HepG2 (cell line): Measurements from ENCODE around the gene MAPRE3. TPM values are rescaled to one million over a fixed set of nuclear protein-coding genes. Genes with fewer than 3 reads are reported as not detected.

Experiments used
- ARNT ChIP-seq: fragments of 450-650 bp; IDR thresholded peaks from 2 replicates; pipeline ENCODE4 v1.6.1; 2017
- CBX5 ChIP-seq: sonication (generic); formaldehyde crosslinking; IDR thresholded peaks from 2 replicates; pipeline ENCODE4 v1.4.0; 2020; ENCODE audit warnings: missing genetic modification reagents, borderline replicate concordance
- HES4 ChIP-seq: sonication (generic); formaldehyde crosslinking; IDR thresholded peaks from 2 replicates; pipeline ENCODE4 v1.9.0; 2021; ENCODE audit warnings: mild to moderate bottlenecking, missing genetic modification reagents, borderline replicate concordance
- HHEX ChIP-seq: IDR thresholded peaks from 2 replicates; pipeline ENCODE4 v1.6.1; 2016; ENCODE audit warnings: control low read depth
- MIER3 ChIP-seq: IDR thresholded peaks from 2 replicates; pipeline ENCODE4 v1.6.1; 2016; ENCODE audit warnings: missing compliant biosample characterization, borderline replicate concordance
- NAIF1 ChIP-seq: sonication (generic); formaldehyde crosslinking; IDR thresholded peaks from 2 replicates; pipeline ENCODE4 v1.5.0; 2020; ENCODE audit warnings: mild to moderate bottlenecking, missing genetic modification reagents, borderline replicate concordance
- NFIB ChIP-seq: sonication (generic); formaldehyde crosslinking; IDR thresholded peaks from 2 replicates; pipeline ENCODE4 v1.9.0; 2021; ENCODE audit warnings: missing genetic modification reagents, mild to moderate bottlenecking, borderline replicate concordance
- PHF21A ChIP-seq: sonication (generic); formaldehyde crosslinking; IDR thresholded peaks from 2 replicates; pipeline ENCODE4 v1.5.0; 2020; ENCODE audit warnings: mild to moderate bottlenecking, missing genetic modification reagents
- RAD21 ChIP-seq: fragments of 450-650 bp; formaldehyde crosslinking; IDR thresholded peaks from 2 replicates; pipeline ENCODE4 v1.5.0; 2020; ENCODE audit warnings: mild to moderate bottlenecking
- RORA ChIP-seq: sonication (generic); formaldehyde crosslinking; IDR thresholded peaks from 2 replicates; pipeline ENCODE4 v1.5.0; 2020; ENCODE audit warnings: mild to moderate bottlenecking, missing genetic modification reagents, moderate library complexity
- TCF12 ChIP-seq, 2 experiments: fragments of 450-650 bp in 1 of 2; sonication (generic) in 1 of 2; formaldehyde crosslinking in 1 of 2; IDR thresholded peaks; 2 replicates each; pipeline versions ENCODE4 v1.6.1 to v1.8.0; 2017 to 2022; ENCODE audit warnings: antibody characterized with exemption in 1 of 2, mild to moderate bottlenecking in 1 of 2, missing genetic modification reagents in 1 of 2, moderate library complexity in 1 of 2
- THRA ChIP-seq: sonication (generic); formaldehyde crosslinking; IDR thresholded peaks from 2 replicates; pipeline ENCODE4 v1.4.0; 2020; ENCODE audit warnings: missing genetic modification reagents, borderline replicate concordance
- ZNF256 ChIP-seq: sonication (generic); formaldehyde crosslinking; conservative IDR thresholded peaks from 2 replicates; pipeline ENCODE4 v1.4.0; 2020; ENCODE audit warnings: missing genetic modification reagents
- ZNF367 ChIP-seq: sonication (generic); formaldehyde crosslinking; IDR thresholded peaks from 2 replicates; pipeline ENCODE4 v1.4.0; 2020; ENCODE audit warnings: missing genetic modification reagents, borderline replicate concordance
- ZNF580 ChIP-seq: IDR thresholded peaks from 2 replicates; pipeline ENCODE4 v1.6.1; 2016; ENCODE audit warnings: low read depth, borderline replicate concordance
- ZNF619 ChIP-seq: sonication (generic); formaldehyde crosslinking; IDR thresholded peaks from 2 replicates; pipeline ENCODE4 v1.4.0; 2020; ENCODE audit warnings: mild to moderate bottlenecking, missing genetic modification reagents
- ZNF713 ChIP-seq: sonication (generic); formaldehyde crosslinking; IDR thresholded peaks from 2 replicates; pipeline ENCODE4 v1.4.0; 2020; ENCODE audit warnings: mild to moderate bottlenecking, missing genetic modification reagents
- ZNF747 ChIP-seq: sonication (generic); formaldehyde crosslinking; IDR thresholded peaks from 2 replicates; pipeline ENCODE4 v1.8.1; 2023; ENCODE audit warnings: missing genetic modification reagents, mild to moderate bottlenecking, borderline replicate concordance
- ZSCAN29 ChIP-seq: sonication (generic); formaldehyde crosslinking; conservative IDR thresholded peaks from 2 replicates; pipeline ENCODE4 v1.4.0; 2020; ENCODE audit warnings: mild to moderate bottlenecking, missing genetic modification reagents
- polyA plus RNA-seq, 8 experiments: library from polyadenylated mRNA; depleted of rRNA in 3 of 8; stranded (reverse) in 7 of 8; unstranded in 1 of 8; fragments of >200 nt; fragmentation: Illumina TruSeq in 4 of 8; extraction: Trizol in 4 of 8; gene quantifications; 2 replicates each; pipeline versions ENCODE4 v1.2.1 to v1.2.3, GENCODE V29; 2011 to 2016; ENCODE audit warnings: low read depth in 4 of 8, missing spikeins in 1 of 8, mixed read lengths in 1 of 8; ENCODE audit not compliant: insufficient read depth in 1 of 8
- total RNA-seq, 5 experiments: library from RNA; depleted of rRNA; stranded (reverse); fragments of >200 nt; fragmentation: Illumina TruSeq; extraction: Trizol; gene quantifications; 2 replicates each; pipeline ENCODE4 v1.2.3, GENCODE V29; 2016; ENCODE audit warnings: low read depth in 1 of 5
- TF ChIP-seq, protein P1 (sequence below): sonication (generic); formaldehyde crosslinking; IDR thresholded peaks from 2 replicates; pipeline ENCODE4 v1.5.0; 2020; ENCODE audit warnings: mild to moderate bottlenecking, missing genetic modification reagents
- TF ChIP-seq, protein P2 (sequence below): IDR thresholded peaks from 2 replicates; pipeline ENCODE4 v1.6.1; 2016; ENCODE audit warnings: mild to moderate bottlenecking
- TF ChIP-seq, protein P3 (sequence below): IDR thresholded peaks from 2 replicates; pipeline ENCODE4 v1.6.1; 2016; ENCODE audit warnings: missing compliant biosample characterization, missing genetic modification reagents, borderline replicate concordance

MAPRE3 gene
- total and polyA plus RNA-seq, 2 of the 13 experiments (the other 11 are each of a cell fraction or from before 2014, with no cell fraction given) = 0.31 to 0.91 TPM

- TF ChIP-seq, protein P1, sequence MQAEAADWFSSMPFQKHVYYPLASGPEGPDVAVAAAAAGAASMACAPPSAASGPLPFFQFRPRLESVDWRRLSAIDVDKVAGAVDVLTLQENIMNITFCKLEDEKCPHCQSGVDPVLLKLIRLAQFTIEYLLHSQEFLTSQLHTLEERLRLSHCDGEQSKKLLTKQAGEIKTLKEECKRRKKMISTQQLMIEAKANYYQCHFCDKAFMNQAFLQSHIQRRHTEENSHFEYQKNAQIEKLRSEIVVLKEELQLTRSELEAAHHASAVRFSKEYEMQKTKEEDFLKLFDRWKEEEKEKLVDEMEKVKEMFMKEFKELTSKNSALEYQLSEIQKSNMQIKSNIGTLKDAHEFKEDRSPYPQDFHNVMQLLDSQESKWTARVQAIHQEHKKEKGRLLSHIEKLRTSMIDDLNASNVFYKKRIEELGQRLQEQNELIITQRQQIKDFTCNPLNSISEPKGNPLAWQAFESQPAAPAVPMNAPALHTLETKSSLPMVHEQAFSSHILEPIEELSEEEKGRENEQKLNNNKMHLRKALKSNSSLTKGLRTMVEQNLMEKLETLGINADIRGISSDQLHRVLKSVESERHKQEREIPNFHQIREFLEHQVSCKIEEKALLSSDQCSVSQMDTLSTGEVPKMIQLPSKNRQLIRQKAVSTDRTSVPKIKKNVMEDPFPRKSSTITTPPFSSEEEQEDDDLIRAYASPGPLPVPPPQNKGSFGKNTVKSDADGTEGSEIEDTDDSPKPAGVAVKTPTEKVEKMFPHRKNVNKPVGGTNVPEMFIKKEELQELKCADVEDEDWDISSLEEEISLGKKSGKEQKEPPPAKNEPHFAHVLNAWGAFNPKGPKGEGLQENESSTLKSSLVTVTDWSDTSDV (CRISPR knock-in tag) = peak; percentile 89
- peak; percentile 28; the same call in 1 of the 2 replicates for TF ChIP-seq RAD21
- peak; percentile 66; the same call in 1 of the 2 replicates for TF ChIP-seq ZNF713 (CRISPR knock-in tag)
- TF ChIP-seq, protein P2, sequence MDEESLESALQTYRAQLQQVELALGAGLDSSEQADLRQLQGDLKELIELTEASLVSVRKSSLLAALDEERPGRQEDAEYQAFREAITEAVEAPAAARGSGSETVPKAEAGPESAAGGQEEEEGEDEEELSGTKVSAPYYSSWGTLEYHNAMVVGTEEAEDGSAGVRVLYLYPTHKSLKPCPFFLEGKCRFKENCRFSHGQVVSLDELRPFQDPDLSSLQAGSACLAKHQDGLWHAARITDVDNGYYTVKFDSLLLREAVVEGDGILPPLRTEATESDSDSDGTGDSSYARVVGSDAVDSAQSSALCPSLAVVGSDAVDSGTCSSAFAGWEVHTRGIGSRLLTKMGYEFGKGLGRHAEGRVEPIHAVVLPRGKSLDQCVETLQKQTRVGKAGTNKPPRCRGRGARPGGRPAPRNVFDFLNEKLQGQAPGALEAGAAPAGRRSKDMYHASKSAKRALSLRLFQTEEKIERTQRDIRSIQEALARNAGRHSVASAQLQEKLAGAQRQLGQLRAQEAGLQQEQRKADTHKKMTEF = peak; percentile 96
- TF ChIP-seq ZNF747 (CRISPR knock-in tag) = no peak
- TF ChIP-seq HES4 (CRISPR knock-in tag) = peak; percentile 96
- peak; percentile 99 for TF ChIP-seq ZNF256 (CRISPR knock-in tag)
- peak; percentile 90; the same call in 1 of the 2 replicates for TF ChIP-seq ZNF367 (CRISPR knock-in tag)
- TF ChIP-seq NAIF1 (CRISPR knock-in tag) = peak; percentile 94
- TF ChIP-seq THRA (CRISPR knock-in tag) = peak; percentile 65; the same call in 1 of the 2 replicates
- TF ChIP-seq ZNF619 (CRISPR knock-in tag) = peak; percentile 63
- TF ChIP-seq HHEX (CRISPR knock-in tag) = peak; percentile 54; the same call in 1 of the 2 replicates
- TF ChIP-seq ARNT = no peak
- peak; percentile 79 for TF ChIP-seq PHF21A
- TF ChIP-seq RORA (CRISPR knock-in tag) = no peak; the same call in 1 of the 2 replicates
- TF ChIP-seq TCF12 (IDR thresholded peaks at IDR 0.05) = no peak
- TF ChIP-seq TCF12 (CRISPR knock-in tag; IDR thresholded peaks at IDR 0.05) = no peak; the same call in 1 of the 2 replicates
- TF ChIP-seq, protein P3, sequence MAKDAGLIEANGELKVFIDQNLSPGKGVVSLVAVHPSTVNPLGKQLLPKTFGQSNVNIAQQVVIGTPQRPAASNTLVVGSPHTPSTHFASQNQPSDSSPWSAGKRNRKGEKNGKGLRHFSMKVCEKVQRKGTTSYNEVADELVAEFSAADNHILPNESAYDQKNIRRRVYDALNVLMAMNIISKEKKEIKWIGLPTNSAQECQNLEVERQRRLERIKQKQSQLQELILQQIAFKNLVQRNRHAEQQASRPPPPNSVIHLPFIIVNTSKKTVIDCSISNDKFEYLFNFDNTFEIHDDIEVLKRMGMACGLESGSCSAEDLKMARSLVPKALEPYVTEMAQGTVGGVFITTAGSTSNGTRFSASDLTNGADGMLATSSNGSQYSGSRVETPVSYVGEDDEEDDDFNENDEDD = peak; percentile 98
- TF ChIP-seq CBX5 = peak; percentile 64
- peak; percentile 55; the same call in 1 of the 2 replicates for TF ChIP-seq ZNF580 (CRISPR knock-in tag)
- TF ChIP-seq MIER3 = 0 out of 2 replicates have a peak, but pooled peaks have one; percentile 11
- TF ChIP-seq NFIB = 0 out of 2 replicates have a peak, but pooled peaks have one; percentile 44
- peak; percentile 49; the same call in 1 of the 2 replicates for TF ChIP-seq ZSCAN29 (CRISPR knock-in tag)
Measured at GRCh38 chr2:27050996-27051901, 80.8 kb downstream of the MAPRE3 start, which contains the start of gene AGBL5 (continued).
